Measurements from ENCODE around the gene DHRSX. TPM values are rescaled to one million over a fixed set of nuclear protein-coding genes. Genes with fewer than 3 reads are reported as not detected.

Gene DHRSX
- total and polyA plus RNA-seq, 2 of the 8 experiments (the other 6 are each of a cell fraction or from before 2014, with no cell fraction given): 35.1 to 43.4 TPM

- H3K18ac ChIP-seq (ENCODE audit: extremely low read depth, low read length): 0 out of 2 replicates have a peak overlapping the region, but pooled peaks have one; percentile 26
- H3K23ac ChIP-seq (ENCODE audit: insufficient read length): no peak overlapping the region
- ChIA-PET CTCF (ENCODE audit: partially characterized antibody) (no interaction called here), POLR2A (ENCODE audit: partially characterized antibody) (no interaction called here)
- H3K4me1 ChIP-seq (replicated peaks in 1 of 4; ENCODE audit: control insufficient read depth in 3 of 4, insufficient read depth in 4 of 4, low read length in 3 of 4): peaks cover 0 to 3% (median 0%) of the 10 kb centered on the region in 4 experiments; a peak in 3 of 7 replicates
- peak overlapping the region; percentile 3 for H2BK15ac ChIP-seq (ENCODE audit: low read length)
- H2BK120ac ChIP-seq (replicated peaks; ENCODE audit: low read depth, low read length): no peak overlapping the region
- peaks cover 30% of the 10 kb centered on the region for H3K79me1 ChIP-seq (ENCODE audit: low read depth, low read length)
- no peak overlapping the region for H2AFZ ChIP-seq (ENCODE audit: low read length)
- DNase-seq (ENCODE audit: low read depth in 1 of 2, low spot score in 2 of 2): peak in 1 of 2 experiments; percentile 55
- H4K8ac ChIP-seq (ENCODE audit: extremely low read depth, insufficient read depth, low read length): no peak overlapping the region
- no peaks in the 10 kb centered on the region for H3K23me2 ChIP-seq (ENCODE audit: low read depth, low read length)
- no peak overlapping the region for H3K4me2 ChIP-seq (ENCODE audit: insufficient read depth in 1 of 2, low read depth in 2 of 2, low read length in 2 of 2)
- no peak overlapping the region for H3K4me3 ChIP-seq (ENCODE audit: extremely low read depth in 1 of 4, insufficient read depth in 2 of 4, low read depth in 3 of 4, low read length in 4 of 4)
- no peaks in the 10 kb centered on the region; a peak in 1 of 4 replicates for H3K9me3 ChIP-seq (ENCODE audit: insufficient read depth in 2 of 2, low read depth in 1 of 2, low read length in 1 of 2)
- H3K9ac ChIP-seq (replicated peaks in 1 of 4; ENCODE audit: extremely low read depth in 1 of 4, low read depth in 3 of 4, low read length in 3 of 4): no peak overlapping the region
- 0 out of 2 replicates have a peak overlapping the region, but pooled peaks have one; percentile 16 for H2BK5ac ChIP-seq (ENCODE audit: low read depth, low read length)
- H2AK5ac ChIP-seq (ENCODE audit: low read depth, low read length): peak overlapping the region; percentile 9
- no peak overlapping the region for H3K4ac ChIP-seq (replicated peaks; ENCODE audit: insufficient read length, low read depth, low read length)
- H4K5ac ChIP-seq (ENCODE audit: insufficient read length, low read depth, low read length): no peak overlapping the region
- H4K20me1 ChIP-seq (replicated peaks in 1 of 2; ENCODE audit: control insufficient read depth in 1 of 2, insufficient read depth in 2 of 2, low read length in 2 of 2): peaks cover 0 to 5% of the 10 kb centered on the region in 2 experiments
- H3K79me2 ChIP-seq (ENCODE audit: control insufficient read depth in 1 of 2, insufficient read depth in 2 of 2, low read length in 2 of 2): peaks cover 14 to 87% of the 10 kb centered on the region in 2 experiments
- WGBS, 2 experiments (ENCODE audit: extremely low coverage in 1 of 2, insufficient coverage in 1 of 2, insufficient read length in 1 of 2, insufficient replicate concordance in 2 of 2, low coverage in 1 of 2, low lambda C conversion rate in 2 of 2, missing lambda C conversion rate in 1 of 2): 83% methylated on average over 18 of the region's 18 CpGs; no CpG with 5 or more reads in 1 of the 2 experiments
- H3K14ac ChIP-seq (ENCODE audit: insufficient read length): no peak overlapping the region
- peak overlapping the region; percentile 20 for H4K91ac ChIP-seq (replicated peaks; ENCODE audit: insufficient read length, low read length)
- H3K36me3 ChIP-seq (ENCODE audit: control insufficient read depth in 2 of 4, insufficient read depth in 4 of 4, low read length in 3 of 4): peaks cover 0 to 3% (median 0%) of the 10 kb centered on the region in 4 experiments; a peak in 3 of 8 replicates
- H3K27ac ChIP-seq (ENCODE audit: low read depth, low read length): no peak overlapping the region
- no peak overlapping the region for H3K56ac ChIP-seq (replicated peaks; ENCODE audit: insufficient read length, low read depth, low read length)
- no peaks in the 10 kb centered on the region for H3K27me3 ChIP-seq (replicated peaks in 1 of 4; ENCODE audit: control insufficient read depth in 3 of 4, extremely low read depth in 1 of 4, insufficient read depth in 3 of 4, low read length in 3 of 4)
- H2BK20ac ChIP-seq (ENCODE audit: low read length): no peak overlapping the region
- H2BK12ac ChIP-seq (ENCODE audit: low read depth, low read length): peak overlapping the region; percentile 45; the same call in 1 of the 2 replicates
- FAIRE-seq: peak; percentile 36
- TF ChIP-seq SUZ12 (IDR thresholded peaks at IDR 0.05; ENCODE audit: low read length) (no peak), GTF2F1 (IDR thresholded peaks at IDR 0.05; ENCODE audit: borderline replicate concordance, low read depth, low read length) (no peak), SP1 (IDR thresholded peaks at IDR 0.05; ENCODE audit: low read depth, low read length) (peak; percentile 39; the same call in 1 of the 2 replicates), POLR2AphosphoS5 (IDR thresholded peaks at IDR 0.05; ENCODE audit: low read depth, low read length) (no peak), KDM1A (IDR thresholded peaks at IDR 0.05; ENCODE audit: borderline replicate concordance, low read length) (0 out of 2 replicates have a peak, but pooled peaks have one; percentile 12), TEAD4 (IDR thresholded peaks at IDR 0.05; ENCODE audit: low read depth, low read length) (peak; percentile 3; the same call in 1 of the 2 replicates), CTCF (IDR thresholded peaks at IDR 0.05; ENCODE audit: control extremely low read depth in 1 of 3, insufficient read depth in 1 of 3, low read depth in 1 of 3, low read length in 3 of 3) (no peak), MAX (IDR thresholded peaks at IDR 0.05) (peak; percentile 58; the same call in 1 of the 2 replicates), SAP30 (IDR thresholded peaks at IDR 0.05; ENCODE audit: insufficient read depth, insufficient replicate concordance, low read length) (no peak)
Observed at GRCh38 chrX:2474963-2475726, 25.6 kb downstream of the DHRSX start.
